ENCODE data around the gene SOX13. TPM values are rescaled to one million over a fixed set of nuclear protein-coding genes. Genes with fewer than 3 reads are reported as not detected.

SOX13 gene
- total RNA-seq, 1 experiment from 2014 or later = 3.4 TPM

DNA sequence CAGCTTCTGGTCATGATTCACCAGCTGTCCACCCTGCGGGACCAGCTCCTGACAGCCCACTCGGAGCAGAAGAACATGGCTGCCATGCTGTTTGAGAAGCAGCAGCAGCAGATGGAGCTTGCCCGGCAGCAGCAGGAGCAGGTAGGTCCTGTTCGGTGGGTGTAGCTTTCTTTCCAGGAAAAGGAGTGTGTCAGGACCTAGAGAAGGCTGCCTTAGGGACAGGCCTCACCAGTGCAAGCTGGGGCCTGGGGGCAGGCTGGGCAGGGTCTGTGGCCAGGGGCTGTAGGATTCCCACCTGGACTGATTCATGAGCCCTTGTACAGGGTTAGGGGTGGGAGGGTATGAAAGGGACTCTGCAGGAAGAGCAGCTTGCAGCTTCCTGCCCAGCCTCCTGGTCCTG, 43.6 kb downstream of the SOX13 start:
- in situ Hi-C loops (cut with HindIII; ENCODE audit: low pct_unique_long_range_greater_than_20kb, low sequenced_read_pairs) = no loop called here
- no peak for DNase-seq (ENCODE audit: low read depth)

DNA sequence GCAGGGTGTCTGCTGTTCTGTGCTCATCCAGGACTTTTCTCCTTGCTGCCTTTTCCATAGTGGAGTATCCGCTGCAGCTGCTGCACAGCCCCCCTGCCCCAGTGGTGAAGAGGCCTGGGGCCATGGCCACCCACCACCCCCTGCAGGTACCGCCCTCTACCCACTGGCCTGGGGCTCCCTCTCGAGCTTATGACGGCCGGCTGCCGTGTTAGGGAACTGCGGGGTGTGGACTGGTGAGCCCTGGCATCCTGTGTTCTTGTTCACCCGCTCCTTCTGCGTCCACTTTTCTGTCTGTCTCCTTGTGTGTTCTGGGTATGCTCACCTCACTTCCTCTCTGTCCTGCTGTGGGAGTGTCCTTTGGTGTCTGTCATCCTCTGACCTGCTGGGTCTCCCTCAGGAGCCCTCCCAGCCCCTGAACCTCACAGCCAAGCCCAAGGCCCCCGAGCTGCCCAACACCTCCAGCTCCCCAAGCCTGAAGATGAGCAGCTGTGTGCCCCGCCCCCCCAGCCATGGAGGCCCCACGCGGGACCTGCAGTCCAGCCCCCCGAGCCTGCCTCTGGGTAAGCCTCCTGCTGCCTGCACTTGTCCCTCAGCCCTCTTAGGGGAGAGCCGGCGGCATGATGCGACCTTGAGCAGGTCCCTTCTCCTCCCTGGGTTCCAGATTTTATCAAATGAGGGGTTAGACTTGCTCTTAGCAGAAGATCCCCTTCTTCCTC, 49.1 kb downstream of the SOX13 start:
- in situ Hi-C loops (cut with HindIII; ENCODE audit: low pct_unique_long_range_greater_than_20kb, low sequenced_read_pairs) = no loop called here

DNA sequence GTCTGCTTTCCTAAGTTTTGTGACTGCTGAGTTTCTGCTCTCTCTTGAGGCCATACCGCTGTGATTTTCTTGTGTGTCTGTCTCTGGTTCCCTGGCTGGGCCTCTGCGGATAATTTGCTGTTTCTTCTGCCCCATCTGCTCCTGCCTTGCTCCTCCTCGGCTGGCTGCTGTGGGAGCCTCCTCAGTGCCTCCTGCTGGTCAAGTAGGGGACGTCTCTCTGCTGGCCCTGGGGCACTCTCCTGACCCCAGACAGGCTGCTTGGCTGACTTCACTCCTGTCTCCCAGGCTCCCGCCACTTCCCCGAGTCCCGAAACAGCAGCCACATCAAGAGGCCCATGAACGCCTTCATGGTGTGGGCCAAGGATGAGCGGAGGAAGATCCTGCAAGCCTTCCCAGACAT, 50.5 kb downstream of the SOX13 start:
- in situ Hi-C loops (cut with HindIII; ENCODE audit: low pct_unique_long_range_greater_than_20kb, low sequenced_read_pairs) = no loop called here

More for the DNA sequence above, 49.1 kb downstream of the SOX13 start:
- DNase-seq (ENCODE audit: low read depth) = no peak

DNA sequence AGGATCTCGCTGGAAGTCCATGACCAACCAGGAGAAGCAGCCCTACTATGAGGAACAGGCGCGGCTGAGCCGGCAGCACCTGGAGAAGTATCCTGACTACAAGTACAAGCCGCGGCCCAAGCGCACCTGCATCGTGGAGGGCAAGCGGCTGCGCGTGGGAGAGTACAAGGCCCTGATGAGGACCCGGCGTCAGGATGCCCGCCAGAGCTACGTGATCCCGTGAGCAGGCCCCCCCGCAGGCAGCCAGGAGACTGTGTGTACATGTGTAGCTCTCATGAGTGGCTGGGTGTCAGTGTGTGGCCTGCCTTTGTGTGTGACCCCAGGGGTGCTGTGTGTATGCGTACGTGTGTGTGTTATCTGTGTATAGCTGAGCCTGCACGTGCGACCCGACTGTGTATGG, 51.7 kb downstream of the SOX13 start:
- DNase-seq (ENCODE audit: low read depth) = no peak
- in situ Hi-C loops (cut with HindIII; ENCODE audit: low pct_unique_long_range_greater_than_20kb, low sequenced_read_pairs) = loop anchor here (25.0 kb wide), 1 partner anchor 262 kb away; the partner anchor contains the start of gene SNRPE

More for the DNA sequence above, 50.5 kb downstream of the SOX13 start:
- no peak for DNase-seq (ENCODE audit: low read depth)

DNA sequence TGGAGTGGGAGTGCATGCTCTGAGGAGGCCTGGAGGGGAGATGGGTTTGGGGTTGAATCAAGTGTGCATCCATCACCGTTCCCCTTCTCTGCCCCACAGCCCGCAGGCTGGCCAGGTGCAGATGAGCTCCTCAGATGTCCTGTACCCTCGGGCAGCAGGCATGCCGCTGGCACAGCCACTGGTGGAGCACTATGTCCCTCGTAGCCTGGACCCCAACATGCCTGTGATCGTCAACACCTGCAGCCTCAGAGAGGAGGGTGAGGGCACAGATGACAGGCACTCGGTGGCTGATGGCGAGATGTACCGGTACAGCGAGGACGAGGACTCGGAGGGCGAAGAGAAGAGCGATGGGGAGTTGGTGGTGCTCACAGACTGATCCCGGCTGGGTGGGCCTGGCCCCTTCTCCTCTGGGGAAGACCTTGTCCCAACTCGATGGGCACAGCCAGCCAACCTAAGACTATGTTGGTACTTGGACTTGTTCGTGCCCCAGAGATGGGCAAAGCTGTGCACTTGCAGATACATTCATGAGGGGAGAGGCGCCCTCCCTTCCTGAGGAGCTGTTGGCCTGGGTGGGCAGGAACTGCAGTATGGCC, 52.9 kb downstream of the SOX13 start:
- in situ Hi-C loops (cut with HindIII; ENCODE audit: low pct_unique_long_range_greater_than_20kb, low sequenced_read_pairs) = loop anchor here (25.0 kb wide), 1 partner anchor 264 kb away; the partner anchor contains the start of gene SNRPE

DNA sequence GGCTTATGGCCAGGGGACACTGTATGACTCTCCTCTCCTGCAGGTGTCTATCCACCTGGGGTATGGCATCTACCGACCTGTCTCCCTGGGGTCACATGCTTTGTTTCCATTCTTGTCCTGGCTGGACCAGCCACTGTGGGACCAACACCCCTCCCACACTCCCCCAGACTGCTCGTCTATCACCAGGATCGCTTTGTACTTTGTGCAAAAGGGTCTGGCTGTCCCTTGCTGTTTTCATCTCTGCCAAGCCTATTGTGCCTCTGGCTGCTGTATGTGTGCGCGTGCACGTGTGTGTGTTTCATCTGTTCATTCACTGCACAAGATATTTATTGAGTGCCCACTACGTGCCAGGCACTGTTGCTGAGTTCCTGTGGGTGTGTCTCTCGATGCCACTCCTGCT, 53.5 kb downstream of the SOX13 start:
- DNase-seq (ENCODE audit: low read depth) = no peak
- in situ Hi-C loops (cut with HindIII; ENCODE audit: low pct_unique_long_range_greater_than_20kb, low sequenced_read_pairs) = loop anchor here (25.0 kb wide), 1 partner anchor 264 kb away; the partner anchor contains the start of gene SNRPE

More for the DNA sequence above, 52.9 kb downstream of the SOX13 start:
- DNase-seq (ENCODE audit: low read depth) = no peak

DNA sequence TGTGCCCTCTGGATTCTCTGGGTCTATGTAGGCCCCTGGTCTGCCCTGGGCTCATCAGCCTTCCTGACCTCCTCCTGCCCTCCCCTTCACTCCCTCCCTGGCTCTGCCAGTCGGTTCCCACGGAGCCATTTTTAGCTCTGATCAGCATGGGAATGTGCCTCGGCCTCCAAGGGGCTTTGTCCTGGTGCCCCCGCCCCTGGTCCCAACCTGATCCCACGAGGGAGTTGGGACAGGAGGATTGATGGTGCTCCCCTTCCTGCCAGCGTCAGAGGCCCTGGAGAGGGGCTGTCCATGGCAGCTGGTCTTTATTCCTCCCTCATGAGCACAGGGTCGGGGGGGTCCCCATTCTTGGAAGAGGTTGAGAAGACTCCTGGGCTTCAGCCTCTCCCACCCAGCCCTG, 54.0 kb downstream of the SOX13 start:
- in situ Hi-C loops (cut with HindIII; ENCODE audit: low pct_unique_long_range_greater_than_20kb, low sequenced_read_pairs) = loop anchor here (25.0 kb wide), 1 partner anchor 265 kb away; the partner anchor contains the start of gene SNRPE
- no peak for DNase-seq (ENCODE audit: low read depth)

DNA sequence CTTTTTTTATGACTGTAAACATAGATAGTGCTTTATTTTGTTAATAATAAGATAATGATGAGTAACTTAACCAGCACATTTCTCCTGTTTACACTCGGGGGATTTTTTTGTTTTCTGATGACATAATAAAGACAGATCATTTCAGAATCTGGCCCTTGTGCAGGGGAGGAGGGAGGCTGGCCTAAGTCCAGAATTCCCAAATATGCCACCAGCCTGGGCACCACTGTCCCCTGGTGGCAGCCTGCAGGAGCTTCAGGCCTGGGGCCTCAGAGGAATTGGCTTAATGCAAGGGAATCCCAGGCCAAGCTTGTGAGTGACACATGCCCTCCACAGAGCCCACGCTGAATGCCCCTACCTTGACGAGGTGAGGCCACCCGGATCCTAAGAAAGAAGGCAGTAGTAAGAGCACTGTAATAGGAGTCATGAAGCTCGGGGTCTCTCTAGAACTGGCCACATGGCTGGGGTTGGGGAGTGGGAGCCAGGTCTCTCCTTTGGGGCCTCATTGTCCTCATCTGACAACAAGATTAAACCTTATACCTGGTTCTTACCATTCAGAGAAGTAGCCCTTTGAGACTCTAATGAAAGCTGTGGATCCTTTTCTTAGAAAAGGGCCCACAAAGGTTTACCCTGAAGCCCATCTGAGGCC, 54.8 kb downstream of the SOX13 start:
- peak; percentile 51 for DNase-seq (ENCODE audit: low read depth)
- in situ Hi-C loops (cut with HindIII; ENCODE audit: low pct_unique_long_range_greater_than_20kb, low sequenced_read_pairs) = loop anchor here (25.0 kb wide), 1 partner anchor 265 kb away; the partner anchor contains the start of gene SNRPE

DNA sequence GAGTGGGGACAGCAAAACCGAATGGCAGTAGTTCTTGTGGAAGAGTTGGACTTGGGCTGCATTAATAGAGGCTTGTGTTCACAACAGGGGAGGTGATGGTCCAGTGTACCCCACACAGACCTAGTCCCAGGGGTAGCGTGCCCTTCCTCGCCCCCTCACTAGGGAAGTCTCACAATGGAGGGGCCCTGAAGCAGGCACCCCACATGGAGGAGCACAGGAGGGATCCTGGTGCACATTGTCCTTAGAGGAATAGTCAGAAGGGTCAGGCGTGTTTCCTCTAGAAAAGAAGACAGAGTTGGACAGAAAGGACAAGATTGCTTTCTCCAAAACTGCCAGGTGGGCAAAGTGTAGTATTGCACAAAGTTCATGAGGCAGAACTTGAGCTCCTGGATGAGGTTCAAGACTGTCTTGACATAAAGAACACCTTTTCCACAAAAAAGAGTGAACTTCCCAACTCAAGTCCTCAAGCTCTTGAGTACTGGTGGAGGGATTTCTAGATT, 55.6 kb downstream of the SOX13 start:
- peak; percentile 25 for DNase-seq (ENCODE audit: low read depth)
- in situ Hi-C loops (cut with HindIII; ENCODE audit: low pct_unique_long_range_greater_than_20kb, low sequenced_read_pairs) = loop anchor here (25.0 kb wide), 1 partner anchor 266 kb away; the partner anchor contains the start of gene SNRPE

DNA sequence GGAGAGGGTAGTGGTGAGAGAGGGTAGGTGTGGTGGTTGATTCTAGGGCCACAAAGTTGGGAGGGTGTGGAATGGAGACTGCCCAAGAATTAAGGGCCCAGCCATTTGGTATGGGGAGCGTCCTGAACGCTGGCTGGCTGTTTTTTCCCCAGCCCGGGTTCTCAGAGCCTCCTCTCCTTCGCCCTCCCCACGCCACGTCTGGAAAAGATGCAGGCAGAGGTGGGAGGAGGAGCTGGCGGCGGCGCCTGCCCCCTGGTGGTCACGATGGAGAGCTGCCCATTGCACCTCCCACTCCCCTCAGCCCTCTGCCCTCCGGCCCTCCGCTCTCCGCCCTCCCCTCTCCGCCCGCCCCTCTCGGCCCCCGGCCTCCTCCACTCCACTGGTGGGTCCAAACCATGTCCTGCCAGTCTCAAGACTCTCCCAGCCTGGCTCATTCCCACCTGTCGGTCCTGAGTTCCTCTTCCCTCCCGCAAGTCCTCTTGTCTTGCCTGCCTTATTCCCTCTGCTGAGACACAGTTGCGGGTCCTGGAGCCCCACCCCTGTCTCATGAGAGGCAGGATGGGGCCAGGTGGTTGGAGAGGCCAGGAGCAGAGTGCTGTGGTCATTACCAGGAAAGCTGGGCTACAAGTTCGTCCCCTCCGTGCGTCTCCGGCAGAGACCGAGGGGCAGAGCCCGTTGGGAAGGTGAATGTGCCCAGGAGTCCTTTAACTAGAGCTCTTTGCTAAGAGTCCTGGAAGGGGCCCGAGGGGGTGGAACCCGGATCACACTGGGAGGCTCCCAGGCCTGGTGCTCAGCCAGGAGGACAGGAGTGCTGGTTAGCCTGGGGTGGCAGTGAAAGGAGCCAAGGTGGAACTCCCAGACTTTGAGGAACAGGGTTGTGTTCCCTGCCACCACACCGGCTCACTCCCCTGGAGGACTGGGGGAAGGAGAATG, 56.3 kb downstream of the SOX13 start:
- DNase-seq (ENCODE audit: low read depth) = peak; percentile 28
- in situ Hi-C loops (cut with HindIII; ENCODE audit: low pct_unique_long_range_greater_than_20kb, low sequenced_read_pairs) = loop anchor here (25.0 kb wide), 1 partner anchor 267 kb away; the partner anchor contains the start of gene SNRPE

DNA sequence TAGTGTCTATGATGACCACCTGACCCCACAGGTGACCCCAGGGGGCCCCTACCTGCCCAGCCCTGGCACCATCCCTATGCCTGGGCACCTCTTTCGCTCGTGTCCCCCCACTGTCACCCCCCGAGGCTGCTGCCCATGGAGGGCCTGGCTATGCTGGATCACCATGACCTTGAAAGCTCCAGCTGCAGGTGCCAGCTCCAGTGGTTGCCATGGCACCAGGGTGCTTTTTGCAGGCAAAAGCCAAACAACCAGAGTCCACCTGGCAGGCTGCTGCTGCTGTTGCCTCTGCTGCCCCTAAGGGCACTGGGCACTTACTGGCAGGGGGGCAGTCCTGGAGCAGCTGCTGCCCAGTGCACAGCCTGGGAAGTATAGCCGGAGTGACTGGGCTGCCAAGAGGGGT, 57.3 kb downstream of the SOX13 start:
- DNase-seq (ENCODE audit: low read depth) = no peak
- in situ Hi-C loops (cut with HindIII; ENCODE audit: low pct_unique_long_range_greater_than_20kb, low sequenced_read_pairs) = loop anchor here (25.0 kb wide), 1 partner anchor 268 kb away; the partner anchor contains the start of gene SNRPE

DNA sequence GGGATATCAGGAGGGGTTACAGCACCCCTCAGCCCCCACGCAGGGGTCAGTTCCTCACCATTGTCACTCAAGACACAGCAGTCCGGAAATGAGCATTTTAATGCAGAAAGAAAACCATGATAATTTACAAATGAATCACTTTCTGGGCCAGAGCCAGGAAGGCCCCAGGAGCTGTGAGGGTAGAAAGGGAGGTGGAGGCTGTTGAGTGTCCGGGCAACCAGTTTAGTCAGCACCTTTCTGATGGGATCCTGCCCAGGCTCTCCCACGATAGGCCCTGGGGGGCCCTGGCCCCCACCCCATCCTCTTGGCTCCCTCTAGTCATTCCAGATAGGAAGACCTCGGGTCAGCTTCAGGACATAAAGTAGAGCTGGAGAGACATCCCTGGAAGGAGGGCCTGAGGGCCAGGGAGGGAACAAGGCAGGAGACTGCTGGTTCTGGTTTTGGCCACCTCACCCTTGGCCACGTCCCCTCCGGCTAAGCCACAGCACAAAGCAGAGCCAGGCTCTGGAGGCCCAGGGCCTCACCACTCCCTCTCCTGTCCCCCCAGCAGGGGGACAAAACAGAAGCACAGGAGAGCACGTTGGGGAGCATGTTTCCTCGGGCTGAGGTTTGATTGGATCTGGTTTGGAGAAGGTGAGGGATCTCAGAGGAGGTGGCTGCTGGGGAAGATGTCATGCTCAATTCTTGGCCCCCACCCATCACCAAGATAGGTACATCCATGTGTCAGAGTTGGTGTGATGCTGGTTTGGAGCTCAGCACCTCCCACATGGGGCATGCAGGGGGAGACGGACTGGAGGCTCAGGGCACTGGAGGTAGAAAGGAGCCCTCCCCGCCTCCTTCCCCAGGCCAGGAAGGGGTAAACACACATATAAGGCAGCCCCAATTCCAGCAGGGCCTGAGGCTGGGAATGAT, 58.3 kb downstream of the SOX13 start:
- peak; percentile 58 for DNase-seq (ENCODE audit: low read depth)
- in situ Hi-C loops (cut with HindIII; ENCODE audit: low pct_unique_long_range_greater_than_20kb, low sequenced_read_pairs) = loop anchor here (25.0 kb wide), 1 partner anchor 269 kb away; the partner anchor contains the start of gene SNRPE

DNA sequence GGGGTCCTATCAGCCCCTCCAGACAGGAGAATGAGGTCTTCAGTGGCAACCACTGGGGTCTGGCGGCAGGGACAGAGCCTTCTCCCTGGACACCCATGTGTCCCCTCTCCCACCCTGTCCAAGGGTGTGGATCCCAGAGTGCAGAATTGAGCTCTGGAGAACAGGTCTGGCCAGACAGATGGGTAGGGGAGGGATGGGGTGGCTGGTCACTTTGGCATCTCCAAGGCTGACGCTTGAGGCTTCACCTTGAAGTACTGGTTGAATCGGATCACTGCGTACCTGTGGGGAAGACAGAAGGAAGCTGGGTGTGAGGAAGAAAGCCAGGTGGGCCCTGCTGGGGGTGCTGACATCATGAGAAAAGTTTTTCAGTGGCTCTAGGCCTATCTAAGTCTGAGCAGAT, 59.1 kb downstream of the SOX13 start:
- in situ Hi-C loops (cut with HindIII; ENCODE audit: low pct_unique_long_range_greater_than_20kb, low sequenced_read_pairs) = loop anchor here (25.0 kb wide), 1 partner anchor 270 kb away; the partner anchor contains the start of gene SNRPE
- no peak for DNase-seq (ENCODE audit: low read depth)

DNA sequence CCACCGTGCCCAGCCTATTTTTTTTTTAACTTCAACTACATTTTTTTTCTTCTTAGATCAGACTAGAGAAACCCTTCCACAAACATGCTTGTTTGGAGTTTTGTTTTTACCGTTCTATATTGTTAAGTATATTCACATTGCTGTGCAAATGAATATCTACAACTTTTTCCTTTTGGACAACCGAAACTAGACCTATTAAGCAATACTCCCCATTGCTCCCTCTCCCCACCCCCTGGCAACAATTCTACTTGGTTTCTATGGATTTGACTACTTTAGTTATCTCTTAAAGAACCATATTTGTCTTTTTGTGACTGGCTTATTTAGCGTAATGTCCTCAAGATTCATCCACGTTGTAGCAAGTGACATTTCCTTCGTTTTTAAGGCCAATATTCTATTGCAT, 59.8 kb downstream of the SOX13 start:
- DNase-seq (ENCODE audit: low read depth) = no peak
- in situ Hi-C loops (cut with HindIII; ENCODE audit: low pct_unique_long_range_greater_than_20kb, low sequenced_read_pairs) = loop anchor here (25.0 kb wide), 1 partner anchor 270 kb away; the partner anchor contains the start of gene SNRPE

DNA sequence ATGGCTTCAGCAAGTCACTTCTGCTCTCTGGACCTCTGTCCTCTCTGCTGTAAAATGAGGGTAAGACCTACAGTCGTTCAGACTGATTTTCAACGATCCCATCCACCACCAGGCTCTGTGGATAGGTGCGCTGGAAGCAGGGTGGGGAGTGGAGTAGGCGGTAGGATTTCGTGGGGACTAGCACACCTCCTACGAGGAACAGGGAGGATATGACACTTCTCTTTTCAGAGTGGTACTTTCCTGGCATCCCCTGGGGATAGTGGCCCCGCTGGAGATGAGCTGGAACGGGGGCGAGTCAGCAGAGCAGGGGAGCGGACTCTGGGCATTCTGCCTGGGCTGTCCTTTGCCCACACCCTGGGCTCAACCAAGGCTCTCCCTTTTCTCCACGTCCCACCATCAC, 61.2 kb downstream of the SOX13 start:
- in situ Hi-C loops (cut with HindIII; ENCODE audit: low pct_unique_long_range_greater_than_20kb, low sequenced_read_pairs) = loop anchor here (25.0 kb wide), 1 partner anchor 272 kb away; the partner anchor contains the start of gene SNRPE
- no peak for DNase-seq (ENCODE audit: low read depth)

DNA sequence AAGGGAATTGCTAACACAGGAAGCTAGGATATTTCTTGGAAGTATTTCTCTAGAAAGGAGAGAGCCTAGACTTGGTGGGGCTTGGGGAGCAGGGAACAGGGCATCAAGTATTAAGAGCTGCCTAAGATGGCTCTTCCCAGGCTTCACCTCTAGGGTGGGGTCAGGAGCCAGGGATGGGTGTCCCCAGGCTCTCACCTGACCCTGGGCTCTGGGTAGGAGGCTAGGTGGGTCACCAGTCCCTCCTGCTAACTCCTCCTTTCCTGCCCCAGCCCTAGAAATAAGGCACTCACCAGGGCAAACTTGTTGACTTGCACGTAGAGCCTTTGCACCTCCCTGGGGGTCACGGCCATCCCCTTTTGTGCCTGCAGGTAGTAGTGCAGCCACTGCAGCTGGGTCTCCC, 63.9 kb downstream of the SOX13 start:
- in situ Hi-C loops (cut with HindIII; ENCODE audit: low pct_unique_long_range_greater_than_20kb, low sequenced_read_pairs) = loop anchor here (25.0 kb wide), 1 partner anchor 275 kb away; the partner anchor contains the start of gene SNRPE
- DNase-seq (ENCODE audit: low read depth) = no peak

Measured in Caki2 (cell line).